Inflammatory macrophage treated with lipopolysaccharide for 4 hours (primary cell): ENCODE measurements around the gene DNMT3A.

ENCODE experiments used
- DNase-seq: peaks from one replicate; pipeline ENCODE4 v3.0.0-alpha.2; 2020

DNMT3A gene

DNA sequence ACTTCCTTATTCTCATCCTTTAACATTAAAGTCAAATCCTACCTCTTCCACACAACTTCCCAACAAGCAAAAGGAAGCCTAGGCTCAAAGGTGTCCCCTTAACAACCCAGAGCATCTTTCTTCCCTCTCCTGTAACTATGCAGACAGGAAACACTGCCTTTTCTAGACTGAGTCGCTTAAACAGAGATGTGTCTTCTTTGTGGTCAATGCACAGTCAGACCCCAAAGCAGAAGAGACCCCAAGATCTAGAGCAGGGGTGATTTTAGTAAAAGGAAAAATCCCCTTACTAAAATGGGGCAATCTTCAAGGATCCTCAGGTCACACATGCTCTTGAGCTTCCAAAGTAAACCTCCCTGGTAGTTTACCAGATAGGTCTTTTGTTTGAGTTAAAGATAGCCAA lies 86.8 kb downstream of the DNMT3A start:
- DNase-seq: no peak

GRCh38 chr2:25253153-25253626 lies 88.5 kb downstream of the DNMT3A start:
- no peak for DNase-seq

DNA sequence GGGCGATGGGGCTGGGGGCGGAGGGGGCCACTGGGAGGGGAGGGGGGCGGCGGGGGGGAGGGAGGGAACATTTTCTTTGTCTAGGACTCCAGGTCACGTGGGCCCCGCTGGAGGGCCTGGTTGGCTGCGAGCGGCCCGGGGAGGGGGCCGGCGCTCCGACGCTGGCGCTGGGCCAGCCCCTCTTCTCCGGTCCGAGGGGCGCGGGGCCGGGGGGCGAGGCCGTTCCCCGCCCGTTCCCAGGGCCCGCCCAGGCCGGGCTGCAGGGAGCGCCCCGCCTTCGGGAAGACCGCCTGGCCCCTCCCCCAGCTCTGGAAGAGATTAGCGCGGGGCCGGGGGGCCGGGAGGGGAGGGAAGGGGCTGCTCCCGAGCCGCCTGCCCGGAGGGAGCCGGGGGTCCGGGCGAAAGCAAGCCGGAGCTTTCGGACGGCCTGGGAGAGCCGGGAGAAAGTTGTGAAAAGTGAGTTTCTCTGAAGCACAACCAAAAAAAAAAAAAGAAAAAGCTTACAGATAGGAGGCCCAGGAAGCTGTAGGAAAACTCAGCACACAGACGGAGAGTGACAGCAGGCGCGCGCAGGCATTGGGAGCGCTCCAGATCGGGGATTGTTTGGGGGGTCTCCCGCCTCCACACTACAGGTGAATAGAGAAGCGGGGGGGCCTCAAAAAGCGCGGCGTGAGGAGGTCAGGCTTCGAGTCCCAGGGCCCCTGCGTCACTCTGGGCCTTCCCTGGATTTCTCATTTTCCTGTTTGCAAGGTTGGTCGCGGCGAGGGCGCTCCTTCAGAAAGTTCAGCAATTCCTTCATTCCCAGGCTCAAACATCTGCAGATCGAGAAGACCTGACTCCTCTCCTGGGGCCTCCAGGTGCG lies 89.2 kb downstream of the DNMT3A start:
- no peak for DNase-seq

GRCh38 chr2:25251422-25252273 lies 90.1 kb downstream of the DNMT3A start:
- peak; percentile 35 for DNase-seq

GRCh38 chr2:25251071-25251421 lies 90.7 kb downstream of the DNMT3A start:
- DNase-seq: no peak

DNA sequence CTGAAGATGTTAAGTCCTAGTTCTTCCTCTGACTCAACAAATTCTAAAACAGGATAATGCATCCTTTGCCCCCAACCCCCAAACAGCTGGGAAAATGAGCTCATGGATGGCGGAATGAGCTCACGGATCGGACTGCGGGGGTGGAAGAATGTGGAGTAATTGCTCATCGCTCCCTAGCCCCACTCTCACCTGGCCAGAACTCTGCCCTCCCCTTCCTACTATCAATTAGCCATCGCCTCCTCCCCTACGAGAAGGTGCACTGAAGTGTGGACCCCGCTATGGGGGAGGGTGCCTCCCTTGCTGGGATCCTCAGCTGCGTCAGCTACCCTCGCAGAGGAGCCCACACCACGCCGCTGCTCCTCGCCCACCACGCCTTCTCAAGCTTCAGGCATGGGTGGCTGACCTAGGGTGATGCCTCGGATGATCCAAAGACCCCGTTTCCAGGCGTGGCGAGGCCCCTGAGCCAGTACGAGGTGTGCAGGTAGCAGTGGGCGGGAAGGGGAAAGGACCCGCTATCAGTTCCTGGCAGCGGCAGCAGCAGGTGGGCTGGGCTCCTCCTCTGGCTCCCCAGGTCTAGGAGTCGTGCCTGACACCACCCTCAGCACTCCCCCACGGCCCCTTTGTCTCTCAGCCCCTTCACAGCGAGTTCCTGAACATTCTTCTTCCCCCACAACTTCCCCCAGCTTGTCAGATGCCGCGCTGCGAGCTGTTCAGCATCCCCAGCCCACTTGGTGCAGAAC lies 91.2 kb downstream of the DNMT3A start:
- no peak for DNase-seq

DNA sequence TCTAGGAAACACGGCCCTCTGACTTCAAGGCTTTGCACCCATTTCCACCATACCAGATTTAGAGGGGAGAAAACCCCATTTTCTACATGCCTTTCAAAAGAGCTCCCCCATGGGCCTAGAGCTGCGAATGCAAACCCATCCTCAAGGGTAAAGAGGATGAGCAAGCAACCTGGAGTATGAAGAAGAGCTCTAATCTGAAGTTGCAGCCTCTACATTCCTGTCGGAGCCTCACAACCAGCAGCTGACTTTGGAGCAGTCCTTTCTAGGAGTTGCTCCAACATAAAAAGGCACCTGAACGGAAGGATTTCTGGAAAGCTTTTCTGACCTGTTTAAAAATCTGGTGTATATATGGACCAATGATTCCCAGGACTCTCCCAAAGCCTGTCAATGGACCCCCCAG lies 91.9 kb downstream of the DNMT3A start:
- no peak for DNase-seq

DNA sequence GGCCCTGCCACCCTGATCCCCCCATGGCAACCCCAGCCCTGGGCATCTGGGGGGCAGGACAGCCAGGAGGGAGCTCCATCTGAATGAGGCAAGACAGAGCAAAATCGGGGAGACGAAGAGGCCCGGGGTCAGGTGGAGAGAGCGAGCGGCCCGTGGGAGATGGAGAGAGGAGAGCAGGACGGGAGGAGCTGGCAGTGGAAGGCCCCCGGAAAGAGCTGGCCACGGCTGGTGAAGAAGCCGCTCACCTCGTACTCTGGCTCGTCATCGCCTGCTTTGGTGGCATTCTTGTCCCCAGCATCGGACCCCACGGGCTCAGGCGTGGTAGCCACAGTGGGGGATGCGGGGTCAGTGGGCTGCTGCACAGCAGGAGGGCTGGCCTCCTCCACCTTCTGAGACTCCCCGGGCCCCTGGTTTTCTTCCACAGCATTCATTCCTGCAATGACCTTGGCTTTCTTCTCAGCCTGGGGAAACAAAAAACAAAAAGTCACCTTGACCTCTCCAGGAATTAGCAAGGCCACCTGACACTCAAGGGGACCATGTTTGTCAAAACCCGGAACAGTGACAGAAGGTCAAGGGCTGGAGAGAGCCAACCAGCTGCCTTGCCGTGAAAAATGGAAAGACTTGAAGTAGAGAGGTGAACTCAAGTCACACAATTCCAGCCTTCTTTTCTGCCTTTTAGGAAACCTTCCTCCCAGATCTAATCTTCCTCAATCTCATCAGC lies 93.8 kb downstream of the DNMT3A start:
- DNase-seq: no peak

DNA sequence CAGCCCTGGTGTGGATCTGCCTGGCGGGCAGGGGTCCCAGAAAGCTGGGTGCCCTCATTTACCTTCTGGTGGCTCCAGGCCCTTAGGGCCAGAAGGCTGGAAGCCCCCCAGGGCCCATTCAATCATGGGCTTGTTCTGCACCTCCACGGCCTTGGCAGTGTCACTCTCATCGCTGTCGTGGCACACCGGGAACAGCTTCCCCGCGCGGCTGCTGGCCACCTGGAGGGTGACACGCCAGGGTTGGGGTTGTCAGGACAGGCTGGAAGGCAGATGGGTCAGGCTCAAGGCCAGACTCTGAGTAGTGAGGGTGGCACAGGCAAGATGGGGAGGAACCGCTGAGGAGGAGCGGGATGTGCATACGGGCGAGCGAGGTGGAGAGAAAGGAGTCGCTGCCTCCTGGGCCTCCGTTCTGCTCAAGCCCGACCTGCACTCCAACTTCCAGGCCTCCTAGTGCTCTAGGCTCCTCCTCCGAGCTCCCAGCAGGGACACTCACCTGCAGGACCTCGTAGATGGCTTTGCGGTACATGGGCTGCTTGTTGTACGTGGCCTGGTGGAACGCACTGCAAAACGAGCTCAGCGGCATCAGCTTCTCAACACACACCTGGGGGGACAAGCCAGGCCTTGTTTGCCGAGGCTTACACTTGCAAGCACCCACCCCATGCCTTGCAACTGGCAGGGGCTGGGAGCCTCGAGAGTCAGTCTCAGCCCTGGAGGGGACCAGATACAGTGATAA lies 95.0 kb downstream of the DNMT3A start:
- DNase-seq: no peak

- DNase-seq: no peak
Measured at GRCh38 chr2:25246001-25246400, 95.7 kb downstream of the DNMT3A start.

- DNase-seq: no peak
Measured at GRCh38 chr2:25245141-25245540, 96.6 kb downstream of the DNMT3A start.

GRCh38 chr2:25243995-25244394 lies 97.7 kb downstream of the DNMT3A start:
- DNase-seq: no peak

DNA sequence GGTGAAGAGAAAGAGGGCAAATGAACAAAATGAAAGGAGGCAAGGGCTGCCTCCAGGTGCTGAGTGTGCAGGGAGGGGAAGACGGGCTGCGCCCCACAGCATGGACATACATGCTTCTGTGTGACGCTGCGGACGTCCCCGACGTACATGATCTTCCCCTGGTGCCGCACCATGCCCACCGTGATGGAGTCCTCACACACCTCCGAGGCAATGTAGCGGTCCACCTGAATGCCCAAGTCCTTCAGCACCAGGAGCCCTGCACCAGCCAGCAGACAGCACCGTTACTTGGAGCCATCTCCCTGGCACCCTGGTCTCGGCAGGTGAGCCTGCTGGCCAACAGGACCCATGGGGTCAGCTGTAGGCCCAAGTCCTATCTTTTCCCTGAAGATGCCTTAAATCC lies 100.3 kb downstream of the DNMT3A start:
- no peak for DNase-seq

DNA sequence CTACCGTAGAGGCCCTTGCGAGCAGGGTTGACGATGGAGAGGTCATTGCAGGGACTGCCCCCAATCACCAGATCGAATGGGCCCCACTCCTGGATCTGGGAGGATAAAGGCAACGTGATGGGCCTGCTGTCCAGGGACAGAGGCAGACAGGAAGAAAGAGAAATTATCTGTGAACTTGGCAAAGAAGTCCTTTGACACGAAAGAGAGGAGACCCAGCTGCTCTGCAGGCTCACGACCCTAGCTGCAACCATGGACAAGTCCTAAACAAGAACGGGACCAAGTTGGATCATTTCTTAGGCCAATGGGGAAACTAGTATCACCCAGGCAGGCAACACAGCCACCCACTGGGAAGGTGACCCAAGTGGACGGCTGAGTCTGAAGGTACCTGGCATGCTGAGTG lies 101.1 kb downstream of the DNMT3A start:
- no peak for DNase-seq

GRCh38 chr2:25238920-25239319 lies 102.8 kb downstream of the DNMT3A start:
- no peak for DNase-seq

DNA sequence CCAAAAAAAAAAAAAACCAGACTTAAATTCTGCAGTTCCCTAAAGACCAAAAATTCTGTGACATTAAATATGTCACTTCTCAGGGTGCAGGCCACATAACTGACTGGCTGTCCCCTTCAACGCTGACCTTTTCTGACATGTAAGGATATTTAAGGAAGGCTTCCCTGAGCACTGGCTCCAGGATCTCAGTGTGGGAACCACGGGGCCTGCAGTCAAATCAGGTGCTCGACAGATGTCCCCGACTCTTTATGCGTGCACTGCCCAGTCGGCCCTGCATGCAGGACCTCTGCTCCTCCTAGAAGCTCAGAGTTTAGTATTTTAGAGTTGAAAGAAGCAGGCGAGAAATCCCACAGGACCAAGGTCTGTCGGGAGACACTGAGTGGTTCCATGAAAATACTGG lies 104.0 kb downstream of the DNMT3A start:
- no peak for DNase-seq

GRCh38 chr2:25236736-25237135 lies 105.0 kb downstream of the DNMT3A start:
- no peak for DNase-seq

GRCh38 chr2:25234738-25235137 lies 107.0 kb downstream of the DNMT3A start:
- DNase-seq: no peak

DNA sequence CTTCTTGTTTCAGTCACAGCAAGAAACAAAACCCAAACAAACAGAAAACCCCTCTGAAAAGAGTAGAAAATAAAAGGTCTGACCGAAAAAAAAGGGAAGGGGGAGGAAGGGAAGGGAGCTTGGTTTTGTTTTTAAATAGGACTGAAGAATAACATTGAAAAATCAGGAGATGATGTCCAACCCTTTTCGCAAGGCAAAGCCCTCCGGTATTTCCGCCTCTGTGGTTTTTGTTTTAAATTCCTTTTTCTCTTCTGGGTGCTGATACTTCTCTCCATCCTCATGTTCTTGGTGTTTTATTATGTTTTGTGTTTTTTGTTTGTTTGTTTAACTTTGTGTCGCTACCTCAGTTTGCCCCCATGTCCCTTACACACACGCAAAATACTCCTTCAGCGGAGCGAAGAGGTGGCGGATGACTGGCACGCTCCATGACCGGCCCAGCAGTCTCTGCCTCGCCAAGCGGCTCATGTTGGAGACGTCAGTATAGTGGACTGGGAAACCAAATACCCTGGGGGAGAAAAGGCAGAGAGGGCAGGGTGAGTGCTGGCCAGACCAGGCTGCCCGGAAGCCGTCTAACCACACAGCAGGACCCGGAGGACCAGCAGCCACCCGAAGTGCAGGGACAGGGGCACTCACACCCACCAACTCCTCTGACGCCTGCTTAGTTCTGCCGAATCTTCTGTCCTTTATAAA lies 107.7 kb downstream of the DNMT3A start:
- no peak for DNase-seq

DNA sequence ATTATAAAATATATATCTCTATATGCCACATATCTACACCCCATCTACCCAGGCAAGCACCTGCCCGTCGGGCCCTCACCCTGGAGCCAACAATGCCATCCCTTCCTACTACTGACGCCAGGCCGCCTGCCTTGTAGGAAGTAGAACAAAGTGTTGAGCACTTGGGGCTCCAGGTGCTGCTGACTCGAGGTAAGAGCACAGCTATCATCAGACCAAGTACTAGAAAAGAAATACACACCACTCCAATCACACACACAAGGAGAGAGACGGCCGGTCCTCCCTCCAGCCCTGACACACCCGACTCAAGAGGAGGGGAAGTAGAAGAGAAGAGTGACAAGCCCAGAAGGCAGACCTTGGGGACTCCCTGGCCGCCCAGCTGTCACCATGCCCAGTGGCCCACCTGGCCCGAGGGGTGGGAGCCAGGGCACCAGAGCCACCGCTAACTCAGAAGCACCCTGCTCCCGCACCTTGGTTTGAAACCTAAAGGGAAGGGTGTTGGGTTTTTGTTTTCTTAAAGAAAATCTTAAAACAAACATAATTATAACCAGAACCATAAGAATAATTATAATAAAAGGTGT lies 109.4 kb downstream of the DNMT3A start:
- no peak for DNase-seq

GRCh38 chr2:25230948-25231311 lies 110.8 kb downstream of the DNMT3A start:
- no peak for DNase-seq
